HEK293T (cell line): ENCODE results near the gene RAVER1.

Source experiments
- CTCF ChIA-PET: fragments of 350-600 bp; formaldehyde crosslinking; extraction: SDS; loops from one replicate; lab custom pipeline; 2021; ENCODE audit warnings: antibody characterized with exemption, inconsistent platforms; lab: Yijun Ruan, JAX
- POLR2A ChIA-PET: fragments of 350-600 bp; formaldehyde crosslinking; extraction: SDS; loops from one replicate; lab custom pipeline; 2020; ENCODE audit warnings: antibody characterized with exemption, inconsistent platforms; lab: Yijun Ruan, JAX
- DNase-seq: peaks from one replicate; pipeline ENCODE4 v3.0.0; 2012; ENCODE audit warnings: mixed read lengths; ENCODE audit errors: extremely low spot score
- ARNT ChIP-seq: fragments of 450-650 bp; IDR thresholded peaks from 2 replicates; pipeline ENCODE4 v1.6.1; 2017; ENCODE audit warnings: mild to moderate bottlenecking
- BHLHE40 ChIP-seq: fragments of 450-650 bp; IDR thresholded peaks from 2 replicates; pipeline ENCODE4 v1.6.1; 2016; ENCODE audit warnings: mild to moderate bottlenecking, moderate library complexity, borderline replicate concordance
- CTBP1 ChIP-seq: fragments of 450-650 bp; IDR thresholded peaks from 2 replicates; pipeline ENCODE4 v1.6.1; 2016; ENCODE audit warnings: borderline replicate concordance
- ELF4 ChIP-seq: fragments of 450-650 bp; IDR thresholded peaks from 2 replicates; pipeline ENCODE4 v1.6.1; 2017; ENCODE audit warnings: antibody characterized with exemption
- FOXA1 ChIP-seq: fragments of 450-650 bp; IDR thresholded peaks from 2 replicates; pipeline ENCODE4 v1.6.1; 2016; ENCODE audit warnings: mild to moderate bottlenecking
- FOXK2 ChIP-seq: fragments of 450-650 bp; IDR thresholded peaks from 2 replicates; pipeline ENCODE4 v1.6.1; 2016; ENCODE audit warnings: mild to moderate bottlenecking
- FOXM1 ChIP-seq: fragments of 450-650 bp; IDR thresholded peaks from 2 replicates; pipeline ENCODE4 v1.6.1; 2017; ENCODE audit warnings: mild to moderate bottlenecking, borderline replicate concordance
- HDGF ChIP-seq: fragments of 450-650 bp; IDR thresholded peaks from 2 replicates; pipeline ENCODE4 v1.6.1; 2017; ENCODE audit warnings: antibody characterized with exemption, borderline replicate concordance
- L3MBTL2 ChIP-seq: fragments of 450-650 bp; conservative IDR thresholded peaks from 2 replicates; pipeline ENCODE4 v1.6.1; 2016; ENCODE audit warnings: mild to moderate bottlenecking
- LEF1 ChIP-seq: fragments of 450-650 bp; IDR thresholded peaks from 2 replicates; pipeline ENCODE4 v1.6.1; 2017; ENCODE audit warnings: mild to moderate bottlenecking, borderline replicate concordance
- NFRKB ChIP-seq: fragments of 450-650 bp; IDR thresholded peaks from 2 replicates; pipeline ENCODE4 v1.6.1; 2016; ENCODE audit warnings: mild to moderate bottlenecking, moderate library complexity
- PKNOX1 ChIP-seq: fragments of 450-650 bp; IDR thresholded peaks from 2 replicates; pipeline ENCODE4 v1.6.1; 2016
- SP1 ChIP-seq: fragments of 450-650 bp; IDR thresholded peaks from 2 replicates; pipeline ENCODE4 v1.6.1; 2017
- SUZ12 ChIP-seq: fragments of 450-650 bp; IDR thresholded peaks from 2 replicates; pipeline ENCODE4 v1.6.1; 2016; ENCODE audit warnings: mild to moderate bottlenecking
- TARDBP ChIP-seq: fragments of 450-650 bp; IDR thresholded peaks from 2 replicates; pipeline ENCODE4 v1.6.1; 2016
- ZNF384 ChIP-seq: fragments of 450-650 bp; IDR thresholded peaks from 2 replicates; pipeline ENCODE4 v1.6.1; 2016

Gene RAVER1

DNA sequence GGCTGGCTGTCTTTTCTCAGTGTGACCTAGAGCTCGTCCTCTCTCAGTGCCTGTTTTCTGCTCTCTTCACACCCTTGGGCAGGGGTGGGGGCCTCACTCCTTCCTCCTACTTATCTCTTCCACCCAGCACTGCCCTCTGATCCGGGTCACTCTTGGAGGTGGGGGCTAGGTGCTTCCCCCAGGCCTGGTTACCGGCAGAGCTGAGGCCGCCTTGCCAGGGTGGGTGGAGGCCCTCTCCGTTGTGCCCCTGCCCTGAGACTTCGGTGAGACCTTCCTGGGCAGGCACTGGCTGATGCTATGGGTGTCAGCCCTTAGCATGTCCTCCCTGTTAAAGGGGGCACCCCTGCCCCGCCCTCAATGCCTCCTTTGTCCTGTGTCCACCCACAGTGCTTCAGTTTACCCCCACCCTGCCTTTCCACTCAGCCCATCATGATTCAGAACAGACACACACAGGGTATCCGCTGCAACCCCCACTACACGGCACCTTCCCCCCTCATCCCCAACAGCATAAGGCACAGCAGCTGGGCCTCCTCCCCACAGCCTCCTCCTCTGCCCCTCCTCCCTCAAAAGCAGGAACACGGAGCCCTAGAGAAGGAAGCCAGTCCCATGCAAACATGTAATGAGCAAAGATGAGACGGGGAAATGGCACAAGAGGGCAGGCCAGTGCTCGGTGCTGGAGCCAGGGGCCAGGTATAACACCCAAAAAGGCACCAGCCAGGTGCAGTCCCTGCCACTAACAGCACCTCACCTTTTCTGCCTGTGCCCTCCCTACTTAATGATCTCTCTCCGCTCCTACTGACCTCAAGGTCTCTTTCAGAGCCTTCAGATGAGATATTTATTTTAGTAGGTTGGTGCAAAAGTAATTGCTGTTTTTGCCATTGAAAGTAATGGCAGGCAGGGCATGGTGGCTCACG lies 33.5 kb downstream of the RAVER1 start:
- no peak for DNase-seq
- TF ChIP-seq NFRKB (no peak), SP1 (no peak), TARDBP (no peak), HDGF (no peak), ARNT (no peak), LEF1 (no peak), PKNOX1 (no peak), L3MBTL2 (no peak), CTBP1 (no peak), ELF4 (no peak), SUZ12 (no peak), FOXM1 (no peak), BHLHE40 (no peak), ZNF384 (no peak), FOXK2 (no peak), FOXA1 (no peak)
- POLR2A ChIA-PET: interaction anchor here (1.5 kb wide), 1 partner anchor 11 kb away, joined by 7 read pairs; the partner anchor contains the start of gene ICAM5
- CTCF ChIA-PET: interaction anchor here (0.6 kb wide), 1 partner anchor 90 kb away, joined by 3 read pairs; no protein-coding TSS in a partner anchor

- POLR2A ChIA-PET: no interaction called here
- DNase-seq: no peak
- CTCF ChIA-PET: no interaction called here
- no peak for TF ChIP-seq ZNF384
- TF ChIP-seq L3MBTL2: no peak
- no peak for TF ChIP-seq CTBP1
- TF ChIP-seq HDGF: no peak
- no peak for TF ChIP-seq LEF1
- TF ChIP-seq BHLHE40: no peak
- no peak for TF ChIP-seq NFRKB
- no peak for TF ChIP-seq TARDBP
- no peak for TF ChIP-seq FOXM1
- TF ChIP-seq FOXA1: no peak
- TF ChIP-seq ARNT: no peak
- no peak for TF ChIP-seq SP1
Observed at GRCh38 chr19:10295847-10296591, 37.3 kb downstream of the RAVER1 start.

DNA sequence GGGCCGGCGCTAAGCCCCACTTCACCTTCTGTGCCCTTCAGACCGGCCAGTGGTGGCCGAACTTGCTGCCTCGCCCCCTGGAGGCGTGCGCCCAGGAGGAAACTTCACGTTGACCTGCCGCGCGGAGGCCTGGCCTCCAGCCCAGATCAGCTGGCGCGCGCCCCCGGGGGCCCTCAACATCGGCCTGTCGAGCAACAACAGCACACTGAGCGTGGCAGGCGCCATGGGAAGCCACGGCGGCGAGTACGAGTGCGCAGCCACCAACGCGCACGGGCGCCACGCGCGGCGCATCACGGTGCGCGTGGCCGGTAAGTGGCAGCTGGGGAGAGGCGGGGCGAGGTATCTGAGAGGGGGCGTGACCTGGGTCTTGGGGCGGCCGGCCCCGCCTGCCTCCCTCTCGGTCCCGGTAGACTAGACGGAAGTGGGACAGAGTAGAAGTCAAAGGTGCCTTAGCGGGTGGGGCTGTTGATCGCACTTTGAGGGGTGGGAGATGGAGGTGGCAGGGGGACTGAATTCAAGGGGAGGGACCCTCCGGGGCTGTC lies 38.0 kb downstream of the RAVER1 start:
- TF ChIP-seq TARDBP (no peak), HDGF (no peak), FOXK2 (no peak), BHLHE40 (no peak), SP1 (no peak), SUZ12 (no peak), L3MBTL2 (no peak), LEF1 (no peak), ZNF384 (no peak), NFRKB (no peak), CTBP1 (no peak), ELF4 (no peak), PKNOX1 (no peak), ARNT (no peak), FOXA1 (no peak), FOXM1 (no peak)
- DNase-seq: no peak
- ChIA-PET POLR2A (no interaction called here), CTCF (no interaction called here)

GRCh38 chr19:10294368-10294697 lies 39.0 kb downstream of the RAVER1 start:
- ChIA-PET CTCF (no interaction called here), POLR2A (no interaction called here)
- TF ChIP-seq FOXK2 (no peak), FOXM1 (no peak), TARDBP (no peak), BHLHE40 (no peak), SP1 (no peak), NFRKB (no peak), LEF1 (no peak), ARNT (no peak), HDGF (no peak), ELF4 (no peak), SUZ12 (no peak), L3MBTL2 (no peak), CTBP1 (no peak), FOXA1 (no peak), PKNOX1 (no peak), ZNF384 (no peak)
- no peak for DNase-seq
